Epithelial cell of prostate (primary cell): ENCODE measurements around the gene ABCC6.
"Not testable (repeated sequence)": the region's sequence is repeated elsewhere in the genome, so short reads cannot be mapped to it uniquely, and the experiment has no call there.

ENCODE experiments used
- DNase-seq: peaks from one replicate; pipeline ENCODE4 v3.0.0-alpha.2; 2011; ENCODE audit warnings: low read depth, low spot score
- H3K27ac ChIP-seq: fragments of 450-650 bp; 2 replicates; pipeline ENCODE4 v1.5.1; 2017; ENCODE audit warnings: mild to moderate bottlenecking

Gene ABCC6

DNA sequence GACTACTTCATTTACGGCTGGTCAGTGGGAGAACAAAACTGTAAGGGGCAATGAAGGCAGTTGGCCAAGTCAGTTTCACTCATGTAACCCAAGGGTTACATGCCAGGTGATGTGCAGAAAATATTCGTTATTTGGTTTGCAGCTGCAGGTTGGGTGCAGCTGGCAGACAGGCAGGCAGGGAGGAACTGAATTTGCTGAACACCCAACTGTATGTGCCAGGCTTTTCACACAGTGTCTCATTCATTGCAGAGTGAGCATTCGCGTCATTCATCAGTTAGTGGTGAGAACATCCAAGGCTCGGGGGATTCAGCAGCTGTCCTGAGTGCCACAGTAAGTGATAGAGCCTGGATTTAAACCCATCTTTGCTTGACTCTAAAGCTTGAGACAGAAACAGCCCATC is 59.7 kb downstream of the ABCC6 start:
- no peak for DNase-seq
- no peak overlapping the region for H3K27ac ChIP-seq

DNA sequence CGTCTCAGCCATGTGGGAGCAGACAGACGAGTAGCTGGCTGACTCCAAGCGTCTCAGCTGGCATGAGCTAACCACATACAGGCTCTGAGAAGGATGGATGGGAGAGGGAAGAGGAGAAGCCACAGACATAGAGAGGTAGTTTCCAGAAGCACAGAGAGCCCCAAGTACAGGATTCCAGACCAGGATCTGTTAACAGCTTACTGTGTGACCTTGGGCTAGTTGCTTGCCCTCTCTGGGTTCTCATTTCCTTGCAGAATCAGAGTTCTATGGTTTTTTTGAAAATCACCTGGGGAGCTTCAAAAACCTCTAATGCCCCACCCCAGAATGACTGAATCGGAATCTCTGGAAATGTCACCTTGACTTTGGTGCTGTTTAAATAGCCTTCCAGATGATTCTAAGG is 60.2 kb downstream of the ABCC6 start:
- DNase-seq: no peak
- no peak overlapping the region for H3K27ac ChIP-seq

DNA sequence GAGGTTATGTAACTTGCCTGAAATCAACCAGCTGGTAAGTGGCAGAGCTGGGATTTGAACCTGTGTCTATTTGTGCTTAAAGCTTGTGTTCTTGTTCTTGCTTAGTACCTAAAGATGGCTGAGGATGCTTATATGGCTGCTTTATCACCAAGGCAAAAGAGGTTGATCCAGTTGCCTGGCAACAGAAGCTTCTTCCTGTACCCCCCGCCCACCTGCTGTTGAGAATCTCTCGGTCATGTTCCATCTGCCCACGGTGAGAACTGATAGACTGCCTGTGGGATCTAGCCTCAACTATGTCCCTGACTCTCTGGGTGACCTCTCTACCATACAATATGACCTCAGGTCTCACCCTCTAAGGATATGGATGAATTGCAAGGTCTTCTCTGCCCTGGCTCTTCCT is 60.7 kb downstream of the ABCC6 start:
- no peak overlapping the region for H3K27ac ChIP-seq
- no peak for DNase-seq

DNA sequence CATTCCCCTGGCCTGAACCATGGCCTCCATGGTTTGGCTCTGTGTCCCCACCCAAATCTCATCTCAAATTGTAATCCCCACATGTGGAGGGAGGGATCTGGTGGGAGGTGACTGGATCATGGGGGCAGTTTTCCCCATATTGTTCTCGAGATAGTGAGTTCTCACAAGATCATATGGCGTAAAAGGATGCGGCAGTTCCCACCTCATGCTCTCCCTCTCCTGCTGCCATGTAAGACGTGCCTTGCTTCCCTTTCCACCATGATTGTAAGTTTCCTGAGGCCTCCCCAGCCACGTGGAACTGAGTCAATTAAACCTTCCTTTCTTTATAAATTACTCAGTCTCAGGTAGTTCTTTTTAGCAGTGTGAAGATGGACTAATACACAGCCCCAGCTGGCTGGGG is 61.5 kb downstream of the ABCC6 start:
- DNase-seq, H3K27ac ChIP-seq: not testable (repeated sequence)

DNA sequence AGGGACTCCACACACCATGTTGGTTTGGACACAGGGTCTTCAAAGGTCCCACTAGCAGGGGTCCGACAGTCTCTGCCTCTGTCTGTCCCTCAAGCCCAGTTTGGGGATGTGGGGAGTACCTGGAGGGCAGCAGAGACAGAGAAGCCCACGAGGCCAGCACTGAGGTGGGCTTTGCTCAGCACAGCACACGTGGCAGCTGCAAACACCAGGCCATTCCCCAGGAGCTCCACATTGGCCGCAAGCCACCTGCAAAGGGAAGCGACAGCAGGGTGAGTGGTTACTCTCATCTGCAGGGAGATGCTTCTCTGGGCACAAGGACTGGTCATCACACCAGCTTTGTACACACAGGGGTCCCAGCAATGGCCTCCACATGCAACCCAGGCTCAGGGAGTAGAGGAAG is 62.0 kb downstream of the ABCC6 start:
- no peak for DNase-seq
- H3K27ac ChIP-seq: no peak overlapping the region

DNA sequence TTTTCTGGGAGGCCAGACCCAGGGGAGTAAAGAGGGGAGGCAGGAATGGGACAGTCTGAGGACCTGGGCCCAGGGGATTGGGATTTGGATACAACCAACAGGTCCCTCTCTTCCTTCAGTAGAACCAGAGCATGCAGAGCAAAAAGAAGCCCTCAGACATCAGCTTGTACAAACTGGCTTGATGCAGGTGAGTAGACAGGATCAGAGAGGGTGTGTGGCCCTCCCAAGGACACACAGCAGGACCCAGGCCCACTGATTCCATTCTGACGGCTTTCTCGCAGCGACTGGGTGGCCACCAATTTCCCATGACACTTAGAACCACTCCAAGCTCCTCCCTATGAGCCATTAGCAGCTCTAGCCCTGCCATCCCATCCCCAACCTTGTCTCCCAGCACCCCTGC is 63.6 kb downstream of the ABCC6 start:
- no peak overlapping the region for H3K27ac ChIP-seq

DNA sequence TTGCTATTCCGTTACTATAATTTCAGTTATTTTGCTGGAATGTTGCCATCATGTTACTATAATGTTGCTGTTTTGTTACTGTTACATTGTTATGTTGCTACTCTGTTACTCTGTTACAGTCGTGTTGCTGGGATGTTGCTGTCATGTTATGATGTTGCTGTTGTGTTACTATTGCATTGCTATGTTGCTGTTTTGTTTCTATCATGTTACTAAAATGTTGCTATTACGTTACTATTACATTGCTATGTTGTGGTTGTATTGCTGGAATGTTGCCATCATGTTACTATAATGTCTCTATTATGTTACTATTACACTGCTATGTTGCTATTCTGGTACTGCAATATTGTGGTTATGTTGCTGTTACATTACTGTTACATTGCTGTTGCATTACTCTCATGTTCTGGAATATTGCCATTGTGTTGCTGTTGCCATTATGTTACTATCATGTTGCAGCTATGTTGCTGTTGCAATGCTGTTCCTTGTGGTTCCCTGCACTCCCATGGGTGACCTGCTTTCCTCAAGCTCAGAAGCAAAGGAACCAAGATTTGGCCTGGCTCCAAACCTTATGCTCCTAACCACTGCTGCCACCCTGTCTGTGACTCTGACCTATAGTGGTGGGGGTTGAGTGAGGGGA is 64.4 kb downstream of the ABCC6 start:
- H3K27ac ChIP-seq: no peak overlapping the region
- no peak for DNase-seq

More for the DNA sequence above, 63.6 kb downstream of the ABCC6 start:
- no peak for DNase-seq

DNA sequence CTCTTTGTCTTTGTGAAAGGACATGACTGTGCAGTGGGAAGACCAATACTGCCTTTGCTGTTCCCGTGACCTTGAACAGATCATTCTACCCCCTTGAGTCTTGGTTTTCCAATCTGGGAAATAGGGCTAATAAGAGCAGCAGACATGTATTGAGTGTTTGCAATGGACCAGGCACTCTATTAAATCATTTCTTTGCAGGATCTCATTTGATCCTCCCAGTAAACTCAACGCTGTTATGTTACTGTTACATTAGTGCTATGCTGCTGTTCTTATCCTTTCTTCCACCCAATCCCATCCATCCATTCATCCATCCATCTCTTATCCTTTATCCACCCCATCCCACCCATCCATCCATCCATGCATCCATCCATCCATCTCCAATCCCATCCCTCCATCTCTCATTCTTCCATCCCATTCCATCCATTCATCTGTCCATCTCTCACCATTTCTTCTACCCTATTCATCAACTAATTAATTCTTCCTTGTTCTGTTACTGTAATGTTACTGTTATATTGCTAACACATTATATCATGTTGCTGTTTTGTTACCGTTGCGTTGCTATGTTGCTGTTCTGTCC is 65.1 kb downstream of the ABCC6 start:
- DNase-seq: no peak
- no peak overlapping the region for H3K27ac ChIP-seq

DNA sequence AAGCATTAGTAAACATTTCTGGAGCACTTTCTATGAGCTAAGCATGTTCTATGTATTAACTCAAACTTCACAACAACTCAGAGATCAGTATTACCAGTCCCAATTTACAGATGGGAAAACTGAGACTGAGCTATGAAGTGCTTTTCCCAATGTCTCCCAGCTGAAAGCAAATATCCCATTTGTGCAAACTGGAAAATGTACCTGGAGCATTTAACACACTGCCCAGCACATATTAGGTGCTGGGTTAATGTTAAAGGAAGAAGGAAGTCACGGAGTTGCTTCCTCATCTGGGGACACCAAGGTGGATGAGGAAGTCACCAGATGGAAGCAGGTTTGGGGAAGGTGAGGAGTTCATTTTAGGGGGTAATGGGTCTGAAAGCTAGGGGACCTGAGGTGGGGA is 66.1 kb downstream of the ABCC6 start:
- no peak for DNase-seq
- H3K27ac ChIP-seq: no peak overlapping the region

DNA sequence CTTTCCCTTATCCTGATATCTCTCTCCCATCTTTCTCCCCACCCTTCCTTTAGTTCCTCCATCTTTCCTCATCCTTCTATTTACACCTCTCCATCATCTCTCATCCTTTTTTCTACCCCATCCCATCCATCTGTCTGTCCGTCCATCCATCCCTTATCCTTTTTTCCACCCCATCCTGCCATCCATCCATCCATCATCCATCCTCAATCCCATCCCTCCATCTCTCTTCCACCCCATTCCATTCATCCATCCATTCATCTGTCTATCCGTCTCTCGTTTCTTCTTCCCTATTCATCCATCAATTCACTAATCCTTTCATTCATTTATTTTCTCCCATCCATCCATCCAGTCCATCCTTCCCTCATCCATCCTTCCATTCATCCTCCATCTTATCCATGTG is 68.1 kb downstream of the ABCC6 start:
- DNase-seq: no peak
- H3K27ac ChIP-seq: no peak overlapping the region

DNA sequence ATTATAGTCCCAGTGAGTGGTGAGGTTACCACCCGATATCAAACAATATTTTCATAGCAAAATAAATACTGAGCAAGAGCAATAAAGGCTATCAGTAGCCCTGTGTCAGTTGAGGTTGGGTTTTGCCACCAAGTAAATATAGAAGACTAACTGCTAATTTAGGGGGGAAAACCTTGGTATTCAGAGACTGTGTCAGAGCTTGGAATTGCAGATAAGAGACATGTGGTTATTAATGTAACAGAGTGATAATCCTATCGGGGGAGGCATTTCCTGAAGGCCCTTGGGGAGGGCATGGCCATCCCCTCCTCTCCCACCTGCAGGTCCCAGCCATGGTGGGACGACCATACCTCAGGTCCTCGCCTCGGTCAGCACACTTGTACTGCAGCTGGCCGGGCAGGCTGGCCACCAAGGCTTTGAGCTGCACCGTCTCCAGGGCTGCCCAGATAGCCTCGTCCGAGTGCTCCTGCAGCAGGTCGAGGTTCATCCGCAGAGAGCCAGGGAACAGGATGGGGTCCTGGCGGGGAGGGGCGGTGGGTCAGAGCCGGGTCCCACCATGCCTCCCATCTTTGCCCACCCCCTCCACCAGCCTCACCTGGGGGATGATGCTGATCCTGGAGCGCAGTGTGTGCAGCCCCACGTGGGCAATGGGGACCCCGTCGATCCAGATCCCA is 68.9 kb downstream of the ABCC6 start:
- no peak for DNase-seq
- no peak overlapping the region for H3K27ac ChIP-seq

DNA sequence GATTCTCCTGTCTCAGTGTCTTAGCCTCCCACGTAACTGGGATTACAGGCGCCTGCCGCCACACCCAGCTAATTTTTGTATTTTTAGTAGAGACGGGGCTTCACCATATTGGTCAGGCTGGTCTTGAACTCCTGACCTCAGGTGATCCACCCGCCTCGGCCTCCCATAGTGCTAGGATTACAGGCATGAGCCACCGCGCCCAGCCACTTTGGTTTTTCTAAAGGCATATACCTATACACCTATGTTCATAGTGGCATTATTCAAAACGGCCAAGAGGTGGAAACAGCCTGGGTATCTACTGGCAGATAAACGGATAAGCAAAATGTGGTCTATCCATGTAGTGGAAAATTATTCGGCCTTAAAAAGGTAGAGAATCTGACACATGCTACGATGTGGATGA is 70.3 kb downstream of the ABCC6 start:
- not testable (repeated sequence) for DNase-seq, H3K27ac ChIP-seq

DNA sequence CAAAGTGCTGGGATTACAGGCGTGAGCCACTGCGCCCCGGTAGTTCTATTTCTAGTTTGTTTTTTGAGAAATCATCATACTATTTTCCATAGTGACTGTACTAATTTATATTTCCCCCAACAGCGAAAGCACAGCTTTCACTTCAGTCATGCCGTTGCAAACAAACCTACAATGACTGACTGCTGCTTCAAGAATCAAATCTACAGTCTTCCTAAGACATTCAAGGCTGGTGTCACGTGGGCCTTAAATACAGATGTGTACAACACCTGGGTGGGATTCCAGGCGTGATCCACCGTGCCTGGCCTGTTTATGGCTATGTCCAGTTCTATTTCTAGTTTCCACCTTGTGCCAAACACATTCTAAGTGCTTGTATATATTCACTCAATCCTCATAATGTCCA is 72.0 kb downstream of the ABCC6 start:
- H3K27ac ChIP-seq: no peak overlapping the region
- no peak for DNase-seq

DNA sequence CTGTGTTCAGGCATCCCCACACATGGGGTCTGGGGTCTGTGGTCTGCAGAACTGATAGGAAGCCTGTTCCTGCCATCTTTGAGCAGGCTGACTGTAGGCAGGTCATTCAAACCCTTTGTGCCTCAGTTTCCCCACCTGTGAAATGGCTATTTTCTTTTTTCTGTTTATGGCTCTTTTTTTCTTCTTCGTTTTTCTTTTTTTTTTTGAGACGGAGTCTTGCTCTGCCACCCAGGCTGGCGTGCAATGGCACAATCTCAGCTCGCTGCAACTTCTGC is 72.5 kb downstream of the ABCC6 start:
- no peak overlapping the region for H3K27ac ChIP-seq
- no peak for DNase-seq

DNA sequence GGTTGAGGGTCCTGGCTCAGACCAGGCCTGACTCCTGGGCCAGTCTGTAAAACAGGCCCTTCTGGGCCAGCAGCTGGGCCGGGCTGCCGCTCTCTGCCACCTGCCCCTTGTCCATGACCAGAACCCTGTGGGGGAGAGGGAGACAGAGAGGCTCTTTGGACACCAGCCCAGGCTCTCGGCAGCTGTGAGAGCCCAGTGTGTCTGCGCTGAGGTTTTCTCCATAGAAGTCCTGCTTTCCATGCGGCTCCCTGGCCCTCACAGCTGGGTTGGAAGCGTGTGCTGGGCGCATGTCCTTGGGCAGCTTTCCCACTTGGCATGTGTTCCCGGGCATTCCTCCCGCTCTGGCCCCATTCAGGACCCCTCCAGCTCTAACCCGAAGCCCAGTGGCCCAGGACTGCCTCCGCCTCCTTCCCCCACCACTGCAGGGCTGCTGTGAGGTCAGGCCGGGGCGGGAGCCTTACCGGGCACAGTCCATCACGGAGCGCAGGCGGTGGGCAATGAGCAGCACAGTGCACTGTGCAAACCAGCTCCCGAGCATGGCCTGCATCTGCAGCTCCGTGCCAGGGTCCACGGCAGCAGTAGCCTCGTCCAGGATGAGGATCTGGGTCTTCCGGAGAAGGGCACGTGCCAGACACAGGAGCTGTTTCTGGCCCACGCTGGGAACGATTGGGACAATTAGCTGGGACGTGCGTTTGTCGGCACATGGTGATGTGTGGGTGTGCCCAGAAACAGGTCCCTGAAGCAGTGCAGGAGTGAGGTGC is 73.0 kb downstream of the ABCC6 start:
- DNase-seq: no peak
- H3K27ac ChIP-seq: no peak overlapping the region

DNA sequence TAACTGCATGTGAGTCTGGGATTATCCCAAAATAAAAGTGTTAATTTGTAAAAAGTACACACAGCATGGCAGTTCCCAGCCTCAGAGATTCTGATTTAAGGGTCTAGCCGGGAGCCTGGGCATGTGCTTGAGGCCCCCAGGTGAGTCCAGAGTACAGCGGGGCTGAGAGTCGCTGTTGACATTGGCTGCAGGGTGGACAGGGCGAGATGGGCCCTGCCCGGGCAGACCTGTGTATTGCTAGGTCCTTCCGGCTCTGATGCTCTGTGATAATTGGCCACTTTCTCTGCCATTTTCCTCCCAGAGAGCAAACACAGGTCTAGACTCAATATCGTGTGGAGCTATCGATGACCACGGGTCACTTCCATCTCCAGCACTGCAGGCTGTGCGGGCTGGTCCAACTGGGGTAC is 73.6 kb downstream of the ABCC6 start:
- no peak for DNase-seq
- H3K27ac ChIP-seq: no peak overlapping the region

DNA sequence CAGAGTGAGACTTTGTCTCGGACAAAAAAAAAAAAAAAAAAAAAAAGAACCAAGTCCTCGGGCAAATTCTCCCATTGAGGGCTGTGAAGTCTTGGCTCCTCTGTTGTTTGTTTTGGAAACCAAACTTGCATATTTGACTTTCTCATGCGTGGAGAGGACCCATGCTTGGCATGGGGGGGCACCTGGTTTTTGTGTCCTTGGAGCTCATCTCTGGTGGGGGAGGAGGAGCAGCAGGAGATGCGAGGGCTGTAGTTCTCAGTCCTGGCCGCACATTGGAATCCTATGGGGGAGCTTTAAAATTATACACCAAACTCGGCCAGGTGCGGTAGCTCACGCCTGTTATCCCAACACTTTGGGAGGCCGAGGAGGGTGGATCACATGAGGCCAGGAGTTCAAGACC is 74.5 kb downstream of the ABCC6 start:
- no peak for DNase-seq
- H3K27ac ChIP-seq: no peak overlapping the region

DNA sequence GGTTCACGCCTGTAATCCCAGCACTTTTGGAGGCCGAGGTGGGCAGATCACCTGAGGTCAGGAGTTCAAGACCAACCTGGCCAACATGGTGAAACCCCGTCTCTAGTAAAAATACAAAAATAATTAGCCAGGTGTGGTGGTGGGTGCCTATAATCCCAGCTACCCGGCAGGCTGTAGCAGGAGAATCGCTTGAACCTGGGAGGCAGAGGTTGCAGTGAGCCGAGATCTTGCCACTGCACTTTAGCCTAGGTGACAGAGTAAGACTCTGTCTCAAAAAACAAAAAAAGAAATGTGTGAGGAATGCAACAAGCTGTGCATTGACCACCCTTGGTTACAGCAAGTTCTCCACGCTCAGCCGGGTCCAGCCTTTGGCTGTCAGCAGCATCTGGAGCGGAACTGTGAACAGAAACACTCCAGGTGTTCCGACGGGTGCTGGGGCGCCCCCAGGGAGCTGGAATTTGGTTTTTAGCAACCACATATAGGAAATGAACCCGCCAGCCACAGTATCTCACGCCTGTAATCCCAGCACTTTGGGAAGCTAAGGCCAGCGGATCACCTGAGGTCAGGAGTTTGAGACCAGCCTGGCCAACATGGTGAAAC is 75.2 kb downstream of the ABCC6 start:
- DNase-seq: not testable (repeated sequence)

DNA sequence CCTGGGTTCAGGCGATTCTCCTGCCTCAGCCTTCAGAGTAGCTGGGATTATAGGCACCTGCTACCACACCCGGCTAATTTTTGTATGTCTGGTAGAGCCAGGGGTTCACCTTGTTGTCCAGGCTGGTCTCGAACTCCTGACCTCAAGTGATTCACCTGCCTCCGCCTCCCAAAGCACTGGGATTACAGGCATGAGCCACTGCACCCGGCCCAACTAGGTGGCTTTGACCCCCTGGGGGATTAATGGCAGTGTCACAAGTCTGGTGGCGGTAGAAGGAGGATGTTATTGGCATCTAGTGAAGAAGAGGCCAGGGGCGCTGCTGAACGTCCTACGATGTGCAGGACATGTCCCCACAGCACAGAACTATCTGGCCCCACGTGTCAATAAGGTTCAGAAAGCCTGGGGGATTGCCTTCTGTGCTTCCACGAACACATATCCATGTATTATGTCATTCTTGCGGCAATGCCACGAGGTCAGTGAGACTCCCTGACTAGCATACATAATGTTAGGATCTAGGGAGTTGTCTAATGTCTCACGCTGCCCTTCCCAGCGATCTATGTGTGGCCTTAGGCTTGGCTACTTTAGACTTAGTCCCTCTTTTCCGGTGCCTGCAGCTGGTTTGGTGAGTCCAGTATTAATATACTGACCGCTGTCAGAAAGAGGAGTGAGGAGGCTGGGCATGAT is 75.8 kb downstream of the ABCC6 start:
- no peak for DNase-seq
- H3K27ac ChIP-seq: no peak overlapping the region

More for the DNA sequence above, 75.2 kb downstream of the ABCC6 start:
- H3K27ac ChIP-seq: not testable (repeated sequence)
